Measurements from ENCODE around the gene NPAS3. TPM values are rescaled to one million over a fixed set of nuclear protein-coding genes. Genes with fewer than 3 reads are reported as not detected.

The NPAS3 gene
- total and polyA plus RNA-seq, 2 of the 8 experiments (the other 6 are each of a cell fraction or from before 2014, with no cell fraction given), result 0.11 to 0.60 TPM

DNA sequence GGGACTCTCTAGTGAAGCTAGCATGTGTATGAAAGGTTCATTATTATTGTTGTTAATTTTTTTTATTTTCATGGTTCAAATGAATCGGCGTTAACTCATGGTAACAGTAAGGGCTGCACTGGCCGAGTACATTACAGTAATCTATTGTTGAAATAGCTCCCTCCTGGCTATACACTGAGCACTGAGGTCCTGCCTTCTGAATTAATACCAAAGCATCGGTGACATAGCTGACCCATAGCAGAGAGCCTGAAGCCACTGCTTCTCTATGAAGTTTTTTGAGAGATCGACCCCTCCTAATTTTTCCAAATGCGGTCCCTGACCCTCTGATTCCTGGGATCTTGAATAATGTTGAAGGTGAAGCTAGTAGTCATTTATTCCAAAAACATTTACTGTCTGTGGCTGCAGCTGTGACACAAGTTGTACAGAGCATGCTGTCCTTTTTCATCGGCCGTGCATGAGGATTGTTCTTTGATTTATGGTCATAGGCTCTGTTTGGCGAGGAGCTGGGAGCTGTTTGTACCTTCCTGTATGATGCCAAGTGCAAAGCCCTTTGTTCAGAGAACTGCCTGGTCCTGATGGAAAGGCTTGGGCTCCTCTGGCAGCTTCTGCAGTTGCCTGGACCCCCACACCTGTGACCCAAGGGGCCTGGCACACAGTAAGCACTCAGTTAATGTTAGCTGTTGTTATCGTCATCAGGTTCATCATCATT, 525.7 kb downstream of the NPAS3 start:
- H3K4me1 ChIP-seq (replicated peaks in 1 of 4; ENCODE audit: control insufficient read depth in 3 of 4, insufficient read depth in 4 of 4, low read length in 3 of 4), result peaks cover 0 to 2% (median 0%) of the 10 kb centered on the region in 4 experiments; a peak in 3 of 7 replicates
- H4K20me1 ChIP-seq (replicated peaks in 1 of 2; ENCODE audit: control insufficient read depth in 1 of 2, insufficient read depth in 2 of 2, low read length in 2 of 2), result no peaks in the 10 kb centered on the region
- TF ChIP-seq, protein P1, sequence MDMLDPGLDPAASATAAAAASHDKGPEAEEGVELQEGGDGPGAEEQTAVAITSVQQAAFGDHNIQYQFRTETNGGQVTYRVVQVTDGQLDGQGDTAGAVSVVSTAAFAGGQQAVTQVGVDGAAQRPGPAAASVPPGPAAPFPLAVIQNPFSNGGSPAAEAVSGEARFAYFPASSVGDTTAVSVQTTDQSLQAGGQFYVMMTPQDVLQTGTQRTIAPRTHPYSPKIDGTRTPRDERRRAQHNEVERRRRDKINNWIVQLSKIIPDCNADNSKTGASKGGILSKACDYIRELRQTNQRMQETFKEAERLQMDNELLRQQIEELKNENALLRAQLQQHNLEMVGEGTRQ (IDR thresholded peaks at IDR 0.05; ENCODE audit: low read length), result no peak
- TF ChIP-seq SP2 (IDR thresholded peaks at IDR 0.05; ENCODE audit: low read length), result no peak
- no peak for TF ChIP-seq GTF2F1 (IDR thresholded peaks at IDR 0.05; ENCODE audit: borderline replicate concordance, low read depth, low read length)
- TF ChIP-seq EP300 (IDR thresholded peaks at IDR 0.05; ENCODE audit: borderline replicate concordance in 1 of 2, low read depth in 2 of 2, low read length in 2 of 2), result no peak
- no peaks in the 10 kb centered on the region for H3K9me3 ChIP-seq (ENCODE audit: insufficient read depth in 2 of 2, low read depth in 1 of 2, low read length in 1 of 2)
- H4K5ac ChIP-seq (ENCODE audit: insufficient read length, low read depth, low read length), result no peak overlapping the region
- no peaks in the 10 kb centered on the region for H3K27me3 ChIP-seq (replicated peaks in 1 of 4; ENCODE audit: control insufficient read depth in 3 of 4, extremely low read depth in 1 of 4, insufficient read depth in 3 of 4, low read length in 3 of 4)
- no peak overlapping the region for H3K23ac ChIP-seq (ENCODE audit: insufficient read length)
- H2BK12ac ChIP-seq (ENCODE audit: low read depth, low read length), result no peak overlapping the region
- no peaks in the 10 kb centered on the region for H3K79me1 ChIP-seq (ENCODE audit: low read depth, low read length)
- H4K8ac ChIP-seq (ENCODE audit: extremely low read depth, insufficient read depth, low read length), result no peak overlapping the region
- DNase-seq (ENCODE audit: low read depth in 1 of 2, low spot score in 2 of 2) (no peak), FAIRE-seq (no peak)
- H3K4ac ChIP-seq (replicated peaks; ENCODE audit: insufficient read length, low read depth, low read length), result no peak overlapping the region
- no peak overlapping the region for H3K27ac ChIP-seq (ENCODE audit: low read depth, low read length)
- H3K56ac ChIP-seq (replicated peaks; ENCODE audit: insufficient read length, low read depth, low read length), result no peak overlapping the region
- H3K79me2 ChIP-seq (ENCODE audit: control insufficient read depth in 1 of 2, insufficient read depth in 2 of 2, low read length in 2 of 2), result no peaks in the 10 kb centered on the region
- H3K23me2 ChIP-seq (ENCODE audit: low read depth, low read length), result no peaks in the 10 kb centered on the region
- no peak overlapping the region for H4K91ac ChIP-seq (replicated peaks; ENCODE audit: insufficient read length, low read length)
- 93% methylated on average over 10 of the region's 10 CpGs; no CpG with 5 or more reads in 1 of the 2 experiments for WGBS, 2 experiments (ENCODE audit: extremely low coverage in 1 of 2, insufficient coverage in 1 of 2, insufficient read length in 1 of 2, insufficient replicate concordance in 2 of 2, low coverage in 1 of 2, low lambda C conversion rate in 2 of 2, missing lambda C conversion rate in 1 of 2)
- no peak overlapping the region for H3K4me3 ChIP-seq (ENCODE audit: extremely low read depth in 1 of 4, insufficient read depth in 2 of 4, low read depth in 3 of 4, low read length in 4 of 4)
- no peak overlapping the region for H2AFZ ChIP-seq (ENCODE audit: low read length)
- H3K9ac ChIP-seq (replicated peaks in 1 of 4; ENCODE audit: extremely low read depth in 1 of 4, low read depth in 3 of 4, low read length in 3 of 4), result no peak overlapping the region
- H2BK5ac ChIP-seq (ENCODE audit: low read depth, low read length), result no peak overlapping the region
- no peak overlapping the region for H2BK120ac ChIP-seq (replicated peaks; ENCODE audit: low read depth, low read length)
- no peak overlapping the region for H3K4me2 ChIP-seq (ENCODE audit: insufficient read depth in 1 of 2, low read depth in 2 of 2, low read length in 2 of 2)
- H2BK20ac ChIP-seq (ENCODE audit: low read length), result no peak overlapping the region
- no peaks in the 10 kb centered on the region for H3K36me3 ChIP-seq (ENCODE audit: control insufficient read depth in 2 of 4, insufficient read depth in 4 of 4, low read length in 3 of 4)
- CTCF ChIA-PET (ENCODE audit: partially characterized antibody), result interaction anchor here (2.2 kb wide), 1 partner anchor 15 kb away, joined by 7 read pairs; no protein-coding TSS in a partner anchor
- POLR2A ChIA-PET (ENCODE audit: partially characterized antibody), result no interaction called here
- H2AK5ac ChIP-seq (ENCODE audit: low read depth, low read length), result no peak overlapping the region
- H2BK15ac ChIP-seq (ENCODE audit: low read length), result no peak overlapping the region
- H3K14ac ChIP-seq (ENCODE audit: insufficient read length), result no peak overlapping the region
- no peak overlapping the region for H3K18ac ChIP-seq (ENCODE audit: extremely low read depth, low read length)

Data from H1 (cell line).